HTERT RPE-1 (cell line): ENCODE data around the gene ASPSCR1.

Source experiments
- in situ Hi-C: fragments of 300-500 bp; cut with MboI; formaldehyde crosslinking; loops from 4 replicates; pipeline ENCODE4 v1.14.3; 2020; ENCODE audit warnings: low sequenced_read_pairs

ASPSCR1 gene

DNA sequence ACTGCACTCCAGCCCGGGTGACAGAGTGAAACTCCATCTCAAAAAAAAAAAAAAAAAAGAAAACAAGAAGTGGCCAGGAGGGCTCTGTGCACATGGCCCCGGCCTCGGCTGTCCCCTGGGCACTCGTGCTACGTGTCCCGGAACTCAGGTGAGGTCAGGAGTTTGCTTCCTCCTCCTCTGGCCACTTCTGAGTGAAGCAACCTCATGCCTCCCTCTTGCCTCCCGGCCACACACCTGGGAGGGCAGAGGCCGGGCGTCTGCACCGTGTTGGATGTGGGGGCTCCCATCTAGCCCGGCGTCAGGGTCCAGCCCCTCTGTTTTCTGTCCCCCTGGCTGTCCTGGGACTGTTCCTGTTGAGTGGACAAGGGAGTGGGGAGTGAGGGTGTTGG is 22.2 kb downstream of the ASPSCR1 start:
- in situ Hi-C loops: no loop called here

DNA sequence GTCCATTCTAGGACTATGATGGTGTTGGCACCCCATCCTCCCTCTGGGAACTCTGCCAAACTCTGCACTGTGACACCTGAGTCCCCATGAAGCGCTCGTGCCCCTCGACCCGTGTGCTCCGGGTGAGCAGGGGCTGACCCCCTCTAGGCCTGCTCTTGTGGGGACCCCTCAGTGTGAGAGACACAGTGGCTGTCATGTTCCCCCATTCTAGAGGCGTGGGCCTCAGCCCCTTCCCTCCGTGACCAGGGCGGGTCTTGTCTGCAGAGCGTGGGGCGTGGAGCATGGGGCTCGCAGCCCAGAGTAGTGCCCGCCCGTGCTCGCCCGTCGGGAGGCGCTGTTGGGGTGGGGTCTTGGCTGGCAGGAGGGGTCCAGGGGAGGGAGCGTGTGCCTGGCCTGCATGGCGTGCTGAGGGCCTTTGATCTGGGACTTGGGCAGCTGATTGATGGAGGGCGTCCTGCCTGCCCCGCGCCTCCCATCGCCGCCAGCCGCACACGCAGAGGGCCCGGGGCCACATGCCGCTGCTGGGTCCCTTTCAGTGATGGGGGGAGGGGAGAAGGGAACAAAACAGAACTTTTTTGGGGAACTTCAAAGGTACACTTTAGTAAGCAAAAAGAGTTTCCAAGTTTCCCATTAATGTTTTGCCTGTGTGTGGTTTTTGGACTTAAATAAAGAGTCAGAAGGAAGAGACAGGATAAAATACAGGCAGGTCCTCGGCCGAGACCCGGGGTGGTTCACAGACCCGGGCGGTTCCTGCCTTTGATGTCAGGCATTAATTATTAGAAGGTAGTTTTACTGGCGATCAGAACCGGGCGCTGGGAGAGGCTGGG is 22.8 kb downstream of the ASPSCR1 start:
- in situ Hi-C loops: no loop called here

DNA sequence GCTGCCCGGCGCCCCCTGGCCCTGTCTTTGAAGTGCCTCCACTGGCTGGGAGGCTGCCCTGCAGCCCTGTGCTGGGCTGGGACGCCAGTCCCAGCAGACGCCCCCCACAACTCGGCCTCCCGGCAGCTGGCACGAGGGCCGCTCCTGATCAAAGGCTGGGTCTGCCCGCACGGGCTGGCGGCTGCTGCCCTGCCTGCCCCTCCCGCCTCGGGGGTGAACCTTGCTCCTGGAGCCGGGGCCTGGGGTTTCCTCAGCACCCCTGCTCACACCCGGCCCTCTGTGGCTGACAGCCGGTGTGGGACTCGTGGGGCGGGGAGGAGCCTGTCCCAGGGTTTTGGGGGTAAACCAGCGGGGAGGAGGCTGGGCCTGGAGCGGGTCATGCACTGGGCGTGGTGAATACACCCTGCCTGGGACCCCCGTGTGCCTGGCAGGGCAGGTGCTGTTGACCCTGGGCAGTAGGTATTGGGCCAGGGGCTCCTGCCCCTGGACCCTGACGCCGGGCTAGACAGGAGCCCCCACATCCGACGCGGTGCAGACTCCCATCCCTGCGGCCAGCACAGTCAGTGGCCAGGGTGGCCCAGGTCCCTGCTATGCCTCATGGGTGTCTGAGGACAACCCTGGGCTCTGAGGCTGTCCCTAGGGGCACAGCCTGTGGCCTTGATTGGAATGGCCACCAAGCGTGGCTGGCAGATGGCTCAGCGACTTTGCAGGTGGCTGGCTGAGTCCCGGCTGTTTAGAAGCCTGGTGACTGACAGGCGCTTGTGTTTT is 23.6 kb downstream of the ASPSCR1 start:
- in situ Hi-C loops: no loop called here

DNA sequence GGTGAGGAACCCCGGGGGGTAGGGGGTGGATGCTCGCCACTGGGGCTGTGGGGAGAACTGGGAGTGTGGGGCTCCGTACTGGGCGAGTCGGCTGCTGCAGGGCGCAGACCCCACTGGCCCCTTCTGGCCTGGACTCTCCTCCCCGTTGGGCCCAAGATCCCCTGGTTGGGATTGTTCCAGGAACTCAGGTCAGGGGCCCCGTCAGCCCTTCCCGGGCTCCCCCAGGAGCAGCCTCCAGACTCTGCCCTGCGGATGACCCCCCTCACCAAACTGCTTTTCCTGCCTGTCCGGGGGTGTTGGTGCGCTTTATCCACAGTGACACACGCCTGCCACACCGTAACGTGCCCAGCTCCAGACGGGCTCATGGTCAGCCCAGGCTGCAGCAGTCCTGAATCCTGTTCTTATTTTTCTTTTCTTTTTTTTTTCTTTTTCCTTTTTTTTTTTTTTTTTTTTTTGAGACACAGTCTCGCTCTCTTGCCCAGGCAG is 24.2 kb downstream of the ASPSCR1 start:
- in situ Hi-C loops: no loop called here

DNA sequence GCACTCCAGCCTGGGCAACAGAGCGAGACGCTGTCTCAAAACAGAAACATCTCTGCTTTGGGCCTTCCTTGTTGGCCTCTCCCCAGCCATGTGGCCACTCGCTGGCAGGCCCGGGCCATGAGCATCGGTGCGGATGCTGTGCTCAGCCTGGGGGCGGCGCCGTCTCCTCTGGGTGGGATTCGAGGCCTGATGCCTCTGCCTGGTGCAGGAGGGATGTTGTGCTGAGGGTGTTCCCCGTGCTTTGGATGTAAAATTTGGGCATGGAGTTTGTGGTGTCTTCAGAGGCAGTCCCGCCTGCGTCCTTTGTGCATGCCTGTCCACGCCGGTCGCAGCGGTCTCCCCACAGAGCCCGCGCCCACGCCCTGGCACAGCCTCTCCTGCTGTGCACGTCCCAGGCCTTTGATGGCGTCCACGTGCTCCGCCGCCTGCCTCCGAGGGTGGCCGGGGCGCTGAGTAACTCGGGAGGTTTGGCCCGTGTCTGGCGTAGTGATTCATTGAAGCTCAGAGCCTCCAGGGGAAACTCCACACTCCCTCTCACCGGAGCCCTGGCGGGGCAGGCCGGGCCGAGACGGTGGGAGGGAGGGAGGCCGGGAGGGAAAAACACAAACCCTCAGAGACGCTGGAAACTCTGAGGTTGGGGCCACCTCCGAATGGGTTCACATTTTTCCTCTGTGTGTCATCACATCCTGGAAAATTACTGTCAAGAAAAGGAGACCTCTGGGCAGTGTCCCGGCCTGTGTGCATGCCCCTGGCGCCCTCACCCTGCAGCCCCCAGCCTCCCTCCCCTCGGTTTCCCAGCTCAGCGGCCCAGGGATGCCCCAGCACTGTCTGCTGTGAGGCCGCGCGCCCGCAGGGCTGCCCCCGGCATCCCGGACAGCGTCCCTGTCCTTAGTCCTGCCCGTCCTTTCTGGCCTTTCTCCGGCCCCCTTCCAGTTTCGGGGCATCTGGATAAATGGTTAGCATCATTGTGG is 26.3 kb downstream of the ASPSCR1 start:
- in situ Hi-C loops: no loop called here

DNA sequence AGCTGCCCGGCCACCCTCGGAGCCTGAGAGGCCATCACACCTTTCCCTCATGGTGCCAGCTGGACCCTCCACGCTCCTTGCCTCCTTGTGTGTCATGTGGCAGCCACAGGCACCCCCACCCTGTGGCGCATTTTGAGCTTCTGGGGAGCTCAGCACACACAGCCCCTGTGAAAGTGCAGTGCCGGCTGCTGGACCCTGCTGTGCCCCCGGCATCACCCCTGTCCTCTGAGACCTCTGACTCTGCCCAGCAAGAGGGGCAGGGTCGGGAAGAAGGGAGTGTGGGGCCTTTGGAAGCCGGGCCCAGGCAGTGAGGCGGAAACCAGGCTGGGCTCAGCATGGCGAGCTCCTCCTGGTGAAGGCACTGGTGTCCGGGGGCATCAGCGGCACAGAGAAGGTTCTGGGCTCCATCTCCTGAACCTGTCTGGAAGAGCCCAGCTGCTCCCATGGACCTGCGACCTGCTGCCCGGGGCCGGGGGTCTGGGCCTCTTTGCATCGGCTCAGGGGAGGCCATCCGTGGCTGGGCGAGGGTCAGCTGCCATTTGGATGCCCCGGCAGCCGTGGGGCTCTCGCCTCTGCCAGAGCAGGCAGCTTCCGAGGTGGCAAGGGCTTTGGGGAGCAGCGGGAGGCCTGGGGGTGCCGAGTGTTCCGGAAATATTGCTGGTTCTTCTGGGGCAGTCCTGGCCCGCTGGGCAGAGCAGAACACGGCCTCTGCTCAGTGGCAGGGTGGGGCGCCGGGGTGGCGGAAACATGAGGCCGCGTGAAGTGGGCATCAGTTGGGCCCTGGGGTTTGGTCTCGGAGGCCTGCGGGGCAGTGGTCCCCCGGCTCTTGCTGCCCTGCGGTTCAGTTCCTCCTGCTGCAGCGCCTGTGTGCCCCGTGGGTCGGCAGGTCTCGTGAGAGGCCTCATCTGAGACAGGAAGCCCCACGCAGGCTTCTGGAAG is 27.4 kb downstream of the ASPSCR1 start:
- in situ Hi-C loops: no loop called here

DNA sequence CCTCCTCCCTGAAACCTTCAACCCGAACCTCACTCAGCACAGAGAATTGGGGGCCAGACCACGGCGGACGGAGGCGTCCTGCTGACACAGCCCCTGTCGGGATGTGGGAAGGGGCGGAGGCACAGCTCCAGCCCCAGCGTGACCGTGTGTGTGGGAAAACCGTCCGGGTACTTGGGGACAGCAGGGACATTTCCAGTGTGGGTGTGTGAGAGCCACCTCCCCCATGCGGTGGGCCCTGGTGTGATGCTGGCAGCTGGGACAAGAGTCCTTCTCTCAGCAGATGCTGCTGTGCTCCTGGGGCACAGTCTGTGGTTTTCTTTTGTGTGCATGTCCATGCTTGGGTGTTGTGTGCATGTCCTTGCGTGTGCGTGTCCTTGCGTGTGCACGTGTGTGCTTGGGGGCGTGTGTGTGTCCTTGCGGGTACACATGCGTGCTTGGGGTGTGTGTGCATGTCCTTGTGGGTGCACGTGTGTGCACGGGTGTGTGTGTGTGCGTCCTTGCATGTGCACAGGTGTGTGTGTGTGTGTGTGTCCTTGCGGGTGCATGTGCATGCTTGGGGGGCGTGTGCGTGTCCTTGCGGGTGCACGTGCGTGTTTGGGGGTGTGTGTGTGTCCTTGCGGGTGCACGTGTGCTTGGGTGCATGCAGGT is 28.4 kb downstream of the ASPSCR1 start:
- in situ Hi-C loops: no loop called here

DNA sequence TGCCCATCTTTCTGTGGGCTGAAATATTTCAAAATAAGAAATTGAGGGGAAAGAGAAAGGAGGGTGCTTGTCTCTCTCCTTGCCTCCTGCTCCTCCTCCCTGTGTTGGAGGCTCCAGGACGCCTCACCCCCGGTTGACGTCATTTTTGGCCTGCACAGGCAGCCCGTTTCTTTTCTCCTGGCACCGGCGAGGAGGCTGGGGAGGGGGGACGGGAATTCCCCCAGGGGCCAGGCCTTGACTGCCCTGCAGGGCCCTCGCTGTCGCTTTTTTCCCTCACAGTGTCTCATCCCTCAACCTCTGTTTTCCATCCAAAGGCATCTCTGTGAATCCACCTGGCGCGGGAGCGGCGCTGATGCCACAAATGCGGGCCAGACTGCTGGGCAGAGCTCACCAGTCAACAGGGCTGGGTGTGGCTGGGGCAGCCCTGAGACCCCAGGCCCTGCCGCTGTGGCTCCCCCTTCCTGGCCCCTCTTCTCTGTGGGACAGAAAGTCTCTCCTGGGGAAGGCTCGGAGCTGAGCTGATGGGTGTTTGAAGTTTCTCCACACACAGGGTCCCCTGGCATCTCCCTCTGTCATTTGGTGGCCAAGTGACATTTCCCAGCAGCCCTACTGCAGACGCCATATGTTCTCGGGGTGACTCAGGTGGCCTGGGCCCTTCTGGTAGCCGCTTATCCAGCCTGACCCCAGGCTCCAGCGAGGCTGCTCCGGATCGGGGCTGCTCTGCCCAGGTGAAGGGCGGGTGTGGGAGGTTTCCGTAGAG is 29.2 kb downstream of the ASPSCR1 start:
- in situ Hi-C loops: no loop called here

DNA sequence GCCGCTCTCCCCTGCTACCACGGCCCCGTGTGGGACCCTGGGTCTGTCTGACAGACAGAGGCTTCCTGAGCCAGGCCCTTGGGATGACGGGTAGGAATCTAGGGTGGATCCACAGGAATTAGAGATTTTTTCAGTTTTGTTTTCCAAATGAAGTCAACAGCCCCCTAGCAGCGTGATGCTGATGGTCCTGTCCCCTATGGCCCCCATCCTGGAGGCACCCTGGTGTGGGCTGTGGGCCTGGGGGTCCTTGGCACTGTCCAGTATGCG is 29.7 kb downstream of the ASPSCR1 start:
- in situ Hi-C loops: no loop called here

DNA sequence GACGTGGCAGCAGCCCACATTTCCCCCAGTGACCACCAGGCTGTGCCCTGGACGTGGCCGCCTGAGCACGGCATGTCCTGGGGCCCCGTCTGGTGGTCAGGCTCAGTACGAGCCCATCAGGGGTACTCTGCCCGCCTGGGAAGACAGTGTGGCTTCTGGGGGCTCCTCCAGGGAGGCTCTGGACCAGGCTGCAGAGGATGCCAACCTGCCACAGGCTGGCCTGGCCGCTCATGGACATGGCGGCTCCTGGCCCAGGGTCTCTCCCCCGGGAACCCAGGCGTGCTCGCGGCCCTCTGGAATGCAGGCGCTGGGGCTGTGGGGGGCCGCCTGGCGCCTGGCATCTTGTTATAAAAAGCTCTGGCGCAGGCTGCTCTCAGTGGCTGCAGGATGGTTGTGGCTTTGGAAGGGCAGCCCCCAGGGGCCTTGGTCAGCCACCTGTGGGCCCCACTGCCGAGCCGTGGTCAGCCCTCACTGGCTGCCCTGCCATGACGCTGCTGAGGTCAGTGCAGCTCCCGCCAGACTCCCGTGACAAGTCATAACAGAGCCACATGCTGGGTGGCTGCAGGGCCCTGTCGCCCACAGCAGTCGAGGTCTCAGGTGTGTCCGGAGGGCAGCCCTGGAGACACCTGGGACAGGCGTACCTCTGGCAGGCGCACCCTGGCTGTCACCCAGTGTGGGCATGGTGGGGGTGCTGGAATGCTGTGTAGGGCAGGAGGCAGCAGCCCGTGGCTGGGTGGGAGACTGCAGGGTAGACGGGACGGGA is 30.2 kb downstream of the ASPSCR1 start:
- in situ Hi-C loops: no loop called here

DNA sequence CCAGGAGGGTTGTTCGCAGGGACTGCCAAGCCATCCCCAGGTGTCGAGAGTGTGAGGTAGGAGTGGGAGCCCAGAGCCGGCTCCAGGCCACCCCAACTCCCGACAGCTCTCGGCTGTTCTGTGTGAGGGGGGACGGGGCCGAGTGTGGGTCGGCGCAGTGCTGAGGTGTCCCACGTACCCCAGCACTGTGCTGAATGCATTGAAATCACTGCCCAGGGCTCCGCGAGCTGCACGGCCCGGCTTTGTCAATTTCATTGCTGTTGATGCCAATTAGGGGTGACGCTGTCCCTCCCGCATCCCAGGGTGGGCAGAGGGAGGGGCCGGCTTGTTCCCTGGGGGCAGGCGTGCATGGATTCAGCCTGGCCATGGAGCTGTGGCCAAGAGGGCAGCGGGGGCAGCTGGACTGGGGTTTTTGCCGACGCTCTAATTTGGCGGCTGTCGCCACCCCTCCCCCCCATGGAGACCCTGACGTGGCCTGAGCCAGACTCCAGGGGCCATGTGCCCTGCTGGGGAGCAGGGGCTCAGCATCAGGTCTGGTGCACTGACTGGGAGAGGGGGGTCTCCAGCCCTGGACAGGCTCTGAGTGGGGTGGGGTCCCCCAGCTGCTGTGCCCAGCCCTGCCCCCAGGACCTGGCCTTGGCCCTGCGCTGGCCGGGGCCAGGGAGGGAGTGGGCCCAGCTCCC is 31.0 kb downstream of the ASPSCR1 start:
- in situ Hi-C loops: no loop called here

DNA sequence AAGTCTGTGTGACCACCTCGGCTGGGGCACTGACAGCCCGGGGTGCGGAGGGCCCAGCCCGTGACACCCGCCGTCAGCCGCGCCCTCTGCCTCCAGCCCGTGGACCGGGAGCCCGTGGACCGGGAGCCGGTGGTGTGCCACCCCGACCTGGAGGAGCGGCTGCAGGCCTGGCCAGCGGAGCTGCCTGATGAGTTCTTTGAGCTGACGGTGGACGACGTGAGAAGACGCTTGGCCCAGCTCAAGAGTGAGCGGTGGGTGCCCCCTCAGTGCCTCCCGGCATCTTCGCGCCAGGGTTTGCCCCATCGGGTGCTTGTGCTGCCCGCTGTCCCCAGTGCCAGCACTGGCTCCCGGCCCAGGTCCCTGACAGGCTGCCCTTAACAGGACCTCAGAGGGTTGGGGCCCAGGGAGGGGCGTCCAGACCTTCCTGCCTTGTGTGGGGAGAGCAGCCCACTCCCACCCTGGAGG is 31.5 kb downstream of the ASPSCR1 start:
- in situ Hi-C loops: no loop called here

DNA sequence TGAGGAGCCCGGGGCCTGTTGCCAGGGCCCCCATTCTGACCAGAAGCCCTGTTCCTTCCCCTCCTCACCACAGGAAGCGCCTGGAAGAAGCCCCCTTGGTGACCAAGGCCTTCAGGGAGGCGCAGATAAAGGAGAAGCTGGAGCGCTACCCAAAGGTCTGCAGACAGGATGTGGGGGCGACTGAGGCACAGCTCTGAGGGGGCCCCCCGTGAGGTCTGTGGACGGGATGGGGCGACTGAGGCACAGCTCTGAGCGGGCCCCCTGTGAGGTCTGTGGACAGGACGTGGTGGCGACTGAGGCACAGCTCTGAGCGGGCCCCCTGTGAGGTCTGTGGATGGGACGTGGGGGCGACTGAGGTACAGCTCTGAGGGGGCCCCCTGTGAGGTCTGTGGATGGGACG is 32.0 kb downstream of the ASPSCR1 start:
- in situ Hi-C loops: no loop called here

DNA sequence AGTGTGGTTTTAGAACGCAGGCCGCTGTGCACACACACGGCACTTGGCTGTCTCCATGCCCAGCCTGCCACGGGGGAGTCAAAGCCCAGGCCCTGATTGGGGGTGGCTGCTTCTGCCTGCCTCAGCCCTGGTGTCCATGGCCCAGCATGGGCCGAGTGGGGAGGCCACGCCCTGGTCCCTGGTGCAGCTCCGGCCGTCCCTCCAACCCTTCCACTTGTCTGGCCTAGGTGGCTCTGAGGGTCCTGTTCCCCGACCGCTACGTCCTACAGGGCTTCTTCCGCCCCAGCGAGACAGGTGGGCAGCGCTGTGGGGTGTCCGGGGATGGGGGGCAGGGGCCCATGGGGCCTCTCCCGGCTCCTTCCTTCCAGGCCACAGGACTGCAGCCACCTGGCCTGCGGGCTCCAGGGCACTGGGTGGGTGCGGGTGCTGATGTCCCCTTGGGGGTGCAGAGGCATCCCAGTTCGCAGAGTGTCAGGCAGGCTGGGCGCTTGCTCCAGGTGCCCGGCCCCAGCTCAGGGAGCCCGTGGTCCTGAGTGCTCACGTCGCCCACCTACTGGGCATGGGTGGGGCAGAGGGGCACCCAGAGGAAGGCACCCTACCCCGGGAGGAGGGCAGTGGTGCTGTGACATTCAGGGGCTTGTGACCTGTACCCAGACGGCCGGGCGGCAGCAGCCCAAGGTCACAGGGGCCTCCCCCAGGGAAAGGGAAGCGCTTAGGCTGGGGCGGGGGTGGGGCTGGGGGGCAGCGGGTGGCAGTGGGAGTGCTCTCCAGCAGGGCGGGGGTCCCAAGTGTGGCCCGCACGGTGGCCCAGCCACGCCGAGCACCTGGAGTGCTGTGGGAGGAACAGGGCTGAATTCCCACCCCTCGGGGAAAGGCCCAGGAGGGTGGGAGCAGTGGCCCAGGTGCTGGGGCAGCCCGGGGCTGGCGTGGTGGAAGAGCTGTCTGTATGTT is 33.4 kb downstream of the ASPSCR1 start:
- in situ Hi-C loops: no loop called here

DNA sequence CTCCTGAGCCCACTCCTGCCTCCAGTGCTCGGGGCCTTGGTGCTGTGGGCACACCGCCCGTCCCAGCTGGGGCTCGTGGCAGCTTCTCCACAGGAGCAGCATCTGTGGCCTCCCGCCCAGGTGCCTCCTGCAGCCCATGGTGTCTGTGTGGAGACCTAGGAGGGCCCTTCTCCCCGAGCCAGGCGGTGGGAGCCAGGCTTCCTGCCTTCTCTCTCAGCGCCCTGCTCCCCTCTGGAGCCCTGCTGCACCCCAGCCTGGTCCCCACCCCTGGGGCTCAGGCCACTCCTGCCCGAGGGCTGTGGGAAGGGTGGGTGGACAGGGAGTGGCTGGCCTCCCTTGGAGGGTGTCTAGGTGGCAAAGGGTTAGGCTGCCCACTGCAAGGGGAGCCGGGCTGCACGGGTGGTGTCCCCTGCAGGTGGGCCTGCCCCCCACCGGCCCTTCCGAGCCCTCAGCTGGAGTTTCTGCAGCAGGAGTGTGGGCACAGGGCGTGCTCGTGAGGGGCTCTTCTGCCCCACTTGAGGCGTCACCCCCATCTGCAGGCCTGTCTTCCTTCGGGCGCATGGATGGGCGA is 34.3 kb downstream of the ASPSCR1 start:
- in situ Hi-C loops: no loop called here

DNA sequence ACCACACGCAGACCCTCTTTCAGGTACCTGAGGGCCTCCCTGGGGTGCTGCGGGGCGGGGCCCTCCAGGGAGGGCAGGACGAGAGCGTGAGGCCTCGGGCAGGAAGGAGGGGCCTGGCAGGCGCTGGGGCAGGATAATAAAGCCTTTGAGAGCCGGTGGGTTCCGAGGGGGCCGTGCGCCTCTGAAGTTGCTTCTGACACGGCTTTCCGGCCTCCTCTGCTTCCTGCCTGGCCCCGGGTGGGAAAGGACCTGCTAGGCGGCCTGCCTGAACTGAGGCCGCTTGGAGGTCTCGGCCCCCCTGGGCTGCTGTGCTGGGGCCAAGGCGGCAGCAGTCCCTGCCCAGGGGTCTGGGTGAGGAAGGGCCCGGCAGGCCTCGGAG is 34.8 kb downstream of the ASPSCR1 start:
- in situ Hi-C loops: no loop called here
